BLaER1 treated with 17β-estradiol and CSF1 and Interleukin-3, amounts not matched to agents 10 nM and 100 nM (cell line): Measurements from ENCODE around the gene S100A14.

Experiments used
- H3K27ac ChIP-seq, 11 experiments: shearing (Covaris generic); formaldehyde crosslinking; 2 replicates each; pipeline ENCODE4 v1.8.1; 2022
- H3K27me3 ChIP-seq, 11 experiments: shearing (Covaris generic); formaldehyde crosslinking; 2 replicates each; pipeline ENCODE4 v1.8.1; 2022
- H3K36me3 ChIP-seq, 11 experiments: shearing (Covaris generic); formaldehyde crosslinking; 2 replicates each; pipeline ENCODE4 v1.8.1; 2022
- H3K4me1 ChIP-seq, 10 experiments: shearing (Covaris generic); formaldehyde crosslinking; 2 replicates each; pipeline ENCODE4 v1.8.1; 2022
- H3K4me2 ChIP-seq, 11 experiments: shearing (Covaris generic); formaldehyde crosslinking; 2 replicates each; pipeline ENCODE4 v1.8.1; 2022
- H3K4me3 ChIP-seq, 10 experiments: shearing (Covaris generic); formaldehyde crosslinking; 2 replicates each; pipeline ENCODE4 v1.8.1; 2022
- H3K9ac ChIP-seq, 11 experiments: shearing (Covaris generic); formaldehyde crosslinking; 2 replicates each; pipeline ENCODE4 v1.8.1; 2022
- H3K9me3 ChIP-seq, 11 experiments: shearing (Covaris generic); formaldehyde crosslinking; replicated peaks in 1 of 11; 2 replicates each; pipeline ENCODE4 v1.8.1; 2022
- H4K20me1 ChIP-seq, 11 experiments: shearing (Covaris generic); formaldehyde crosslinking; 2 replicates each; pipeline ENCODE4 v1.8.1; 2022
- Cebpa-rat ChIP-seq, 11 experiments: shearing (Covaris generic); IDR thresholded peaks; 2 replicates each; pipeline ENCODE4 v1.8.1; 2022

The S100A14 gene

DNA sequence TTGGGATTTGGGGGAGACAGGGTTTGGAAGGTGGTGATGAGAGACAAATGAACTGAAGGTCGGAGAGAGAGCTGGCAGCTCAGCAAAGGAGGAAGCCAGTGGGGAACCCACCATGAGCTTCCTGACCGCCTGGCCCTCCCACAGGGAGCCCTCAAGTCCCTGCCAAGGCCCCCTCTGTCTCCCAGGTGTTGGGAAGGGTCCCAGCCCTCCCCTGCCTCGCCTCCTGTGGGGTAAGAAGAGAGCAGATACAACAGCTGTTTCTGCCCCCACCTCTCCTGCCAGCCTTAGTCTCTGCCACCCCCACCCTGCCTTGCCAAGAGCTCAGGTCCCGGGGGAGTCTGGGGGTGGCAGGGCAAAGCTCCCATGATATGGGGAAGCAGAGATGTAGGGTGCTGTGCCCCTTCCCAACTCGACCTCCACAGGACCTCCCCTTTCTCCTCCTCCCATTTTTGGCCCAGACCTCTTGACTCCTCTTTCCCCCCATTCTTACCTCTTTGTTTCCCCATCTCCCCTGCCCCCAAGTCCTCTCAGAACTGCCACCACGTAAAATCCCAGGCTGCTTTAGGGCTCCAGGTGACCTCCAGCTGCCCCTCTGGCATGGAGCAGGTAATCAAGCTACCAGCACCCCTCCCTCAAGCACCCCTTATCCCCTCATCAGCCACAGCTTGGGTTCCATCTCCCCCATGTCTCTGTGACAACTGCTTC is 12.7 kb upstream of the S100A14 start:
- peak overlapping the region; percentile 66 to 92 (median 86); a peak in 21 of 22 replicates for H3K27ac ChIP-seq
- H3K4me3 ChIP-seq, result peak overlapping the region; percentile 10 to 75 (median 62); a peak in 18 of 20 replicates
- H3K4me1 ChIP-seq, result peaks cover 90 to 97% (median 94%) of the 10 kb centered on the region in 10 experiments
- H3K27me3 ChIP-seq, result no peaks in the 10 kb centered on the region
- peaks cover 0 to 42% (median 17%) of the 10 kb centered on the region in 11 experiments; a peak in 17 of 22 replicates for H3K36me3 ChIP-seq
- TF ChIP-seq Cebpa-rat (IDR thresholded peaks at IDR 0.05), result no peak
- peaks cover 0 to 14% (median 3%) of the 10 kb centered on the region in 11 experiments; a peak in 6 of 22 replicates for H3K9me3 ChIP-seq
- H3K9ac ChIP-seq, result peak overlapping the region; percentile 62 to 91 (median 84); a peak in 21 of 22 replicates
- H3K4me2 ChIP-seq, result peak overlapping the region; percentile 84 to 100 (median 97)
- H4K20me1 ChIP-seq, result no peaks in the 10 kb centered on the region

DNA sequence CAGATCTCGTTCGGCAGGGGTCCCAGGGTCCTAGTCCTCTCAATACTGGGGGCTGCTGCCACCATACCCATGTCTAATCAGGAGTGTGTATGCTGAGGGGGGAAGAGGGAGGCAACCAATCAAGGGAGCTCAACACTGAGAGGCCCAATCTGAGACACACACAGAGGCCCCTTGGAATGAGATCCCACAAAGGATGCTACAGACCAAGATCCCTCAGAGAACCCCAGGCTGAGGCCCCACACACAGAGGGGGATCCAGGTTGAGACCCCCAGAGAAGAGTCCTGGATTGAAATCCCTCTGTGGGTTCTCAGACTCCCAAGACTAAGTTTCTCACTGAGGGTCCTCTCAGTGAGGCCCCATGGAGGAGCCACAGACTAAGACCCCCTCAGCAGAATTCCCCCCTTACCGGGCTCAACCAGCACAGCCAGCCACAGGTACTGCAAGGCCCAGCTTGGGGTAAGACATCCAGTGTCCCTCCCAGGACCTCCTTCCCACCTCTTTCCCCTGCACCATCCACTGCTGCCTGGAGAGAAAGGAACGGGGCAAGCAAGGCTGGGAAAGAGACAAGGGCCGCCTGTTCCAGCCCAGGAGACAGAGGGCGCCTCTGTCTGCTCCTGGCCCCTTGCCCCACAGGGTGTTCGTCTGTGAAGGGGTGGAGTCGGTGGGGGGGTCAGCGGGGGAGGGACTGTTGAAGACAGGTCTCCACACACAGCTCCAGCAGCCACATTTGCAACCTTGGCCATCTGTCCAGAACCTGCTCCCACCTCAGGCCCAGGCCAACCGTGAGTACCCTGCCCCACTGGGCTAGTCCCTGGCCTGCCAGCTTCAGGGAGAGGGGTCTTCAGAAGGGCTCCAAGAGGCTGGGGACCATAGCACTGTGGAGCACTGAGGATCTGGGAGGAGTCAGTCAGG is 11.8 kb upstream of the S100A14 start, which contains the start of gene S100A1:
Gene S100A1 (plus strand): TSS at position 720 of the 912 bp plus-strand sequence. CDS start 2,088 bp downstream, outside the sequence.
- peaks cover 0 to 40% (median 17%) of the 10 kb centered on the region in 11 experiments; a peak in 17 of 22 replicates for H3K36me3 ChIP-seq
- H3K9me3 ChIP-seq, result peaks cover 0 to 7% (median 0%) of the 10 kb centered on the region in 11 experiments; a peak in 4 of 22 replicates
- H3K4me2 ChIP-seq, result peak within 1 kb of the TSS; percentile 84 to 100 (median 97)
- peak within 1 kb of the TSS; percentile 81 to 93 (median 88) for H3K27ac ChIP-seq
- H4K20me1 ChIP-seq, result no peaks in the 10 kb centered on the region
- H3K4me3 ChIP-seq, result peak within 1 kb of the TSS; percentile 57 to 75 (median 66)
- TF ChIP-seq Cebpa-rat (IDR thresholded peaks at IDR 0.05), result no peak
- peak within 1 kb of the TSS; percentile 82 to 92 (median 85) for H3K9ac ChIP-seq
- no peaks in the 10 kb centered on the region for H3K27me3 ChIP-seq
- H3K4me1 ChIP-seq, result peaks cover 92 to 99% (median 96%) of the 10 kb centered on the region in 10 experiments

GRCh38 chr1:153626904-153627714 is 11.0 kb upstream of the S100A14 start, which contains the start of gene S100A13:
S100A13 (minus strand) TSS chr1:153627505; CDS start chr1:153626472, 1,033 bp downstream.
- no peaks in the 10 kb centered on the region for H4K20me1 ChIP-seq
- H3K4me3 ChIP-seq, result peak within 1 kb of the TSS; percentile 57 to 75 (median 66)
- H3K4me1 ChIP-seq, result peaks cover 92 to 99% (median 96%) of the 10 kb centered on the region in 10 experiments
- peak within 1 kb of the TSS; percentile 82 to 92 (median 85) for H3K9ac ChIP-seq
- H3K36me3 ChIP-seq, result peaks cover 0 to 41% (median 21%) of the 10 kb centered on the region in 11 experiments; a peak in 16 of 22 replicates
- no peak for TF ChIP-seq Cebpa-rat (IDR thresholded peaks at IDR 0.05)
- peak within 1 kb of the TSS; percentile 84 to 100 (median 97) for H3K4me2 ChIP-seq
- H3K27me3 ChIP-seq, result no peaks in the 10 kb centered on the region
- H3K27ac ChIP-seq, result peak within 1 kb of the TSS; percentile 81 to 93 (median 88)
- peaks cover 0 to 3% (median 0%) of the 10 kb centered on the region in 11 experiments; a peak in 1 of 22 replicates for H3K9me3 ChIP-seq

DNA sequence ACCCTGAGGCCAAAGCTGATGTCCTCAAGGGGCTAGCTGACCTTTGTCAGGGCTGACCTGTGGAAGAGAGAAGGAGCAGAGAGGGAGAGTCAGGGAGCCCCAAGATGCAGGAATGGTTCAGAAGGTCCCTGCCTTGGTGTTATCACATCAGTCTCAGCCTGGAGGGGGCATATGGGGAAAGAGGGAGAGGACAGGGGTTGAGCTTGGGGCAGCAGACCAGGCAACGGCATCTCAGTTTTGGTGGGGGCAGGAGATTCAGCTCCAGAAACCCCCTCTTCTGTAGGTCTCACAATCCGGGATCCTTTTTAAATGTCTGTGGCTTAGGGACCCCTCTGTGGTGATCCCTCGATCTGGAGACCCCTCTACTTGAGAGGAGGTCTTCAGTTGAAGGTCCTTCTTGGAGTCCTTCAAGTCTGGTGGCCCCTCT is 10.4 kb upstream of the S100A14 start:
- no peaks in the 10 kb centered on the region for H4K20me1 ChIP-seq
- peak overlapping the region; percentile 57 to 75 (median 66) for H3K4me3 ChIP-seq
- peak overlapping the region; percentile 84 to 100 (median 97) for H3K4me2 ChIP-seq
- peak overlapping the region; percentile 82 to 92 (median 85) for H3K9ac ChIP-seq
- H3K36me3 ChIP-seq, result peaks cover 0 to 46% (median 27%) of the 10 kb centered on the region in 11 experiments; a peak in 17 of 22 replicates
- no peaks in the 10 kb centered on the region for H3K27me3 ChIP-seq
- peaks cover 0 to 1% (median 0%) of the 10 kb centered on the region in 11 experiments; a peak in 1 of 22 replicates for H3K9me3 ChIP-seq
- H3K4me1 ChIP-seq, result peaks cover 95 to 100% (median 98%) of the 10 kb centered on the region in 10 experiments
- no peak for TF ChIP-seq Cebpa-rat (IDR thresholded peaks at IDR 0.05)
- peak overlapping the region; percentile 81 to 93 (median 88) for H3K27ac ChIP-seq

- H3K27me3 ChIP-seq, result no peaks in the 10 kb centered on the region
- H3K4me2 ChIP-seq, result peak overlapping the region; percentile 84 to 100 (median 97)
- H3K36me3 ChIP-seq, result peaks cover 7 to 54% (median 39%) of the 10 kb centered on the region in 11 experiments; a peak in 21 of 22 replicates
- H4K20me1 ChIP-seq, result no peaks in the 10 kb centered on the region
- H3K4me1 ChIP-seq, result peaks cover 85 to 93% (median 89%) of the 10 kb centered on the region in 10 experiments
- H3K4me3 ChIP-seq, result peak overlapping the region in 7 of 10 experiments; percentile 61 to 75 (median 70); a peak in 12 of 20 replicates
- peak overlapping the region in 7 of 11 experiments; percentile 16 to 91 (median 86); a peak in 8 of 22 replicates for H3K9ac ChIP-seq
- peak overlapping the region in 9 of 11 experiments; percentile 24 to 92 (median 84); a peak in 8 of 22 replicates for H3K27ac ChIP-seq
- TF ChIP-seq Cebpa-rat (IDR thresholded peaks at IDR 0.05), result no peak
- H3K9me3 ChIP-seq, result peaks cover 0 to 9% (median 3%) of the 10 kb centered on the region in 11 experiments; a peak in 11 of 22 replicates
Measured at GRCh38 chr1:153624965-153625611, 9.0 kb upstream of the S100A14 start.

GRCh38 chr1:153623101-153623500 is 7.0 kb upstream of the S100A14 start:
- Histone ChIP-seq H3K4me2 (peak overlapping the region; percentile 84 to 100 (median 97)), H4K20me1 (no peaks in the 10 kb centered on the region), H3K4me3 (peak overlapping the region in 8 of 10 experiments; percentile 1 to 75 (median 69); a peak in 14 of 20 replicates), H3K27me3 (no peaks in the 10 kb centered on the region), H3K36me3 (peaks cover 27 to 74% (median 59%) of the 10 kb centered on the region in 11 experiments), H3K9me3 (peaks cover 0 to 17% (median 11%) of the 10 kb centered on the region in 11 experiments; a peak in 12 of 22 replicates), H3K4me1 (peaks cover 75 to 93% (median 82%) of the 10 kb centered on the region in 10 experiments), H3K9ac (peak overlapping the region; percentile 6 to 88 (median 53); a peak in 18 of 22 replicates), H3K27ac (peak overlapping the region; percentile 36 to 92 (median 64); a peak in 20 of 22 replicates)
- TF ChIP-seq Cebpa-rat (IDR thresholded peaks at IDR 0.05), result peak in 4 of 11 experiments; percentile 19 to 59 (median 32); a peak in 5 of 22 replicates

DNA sequence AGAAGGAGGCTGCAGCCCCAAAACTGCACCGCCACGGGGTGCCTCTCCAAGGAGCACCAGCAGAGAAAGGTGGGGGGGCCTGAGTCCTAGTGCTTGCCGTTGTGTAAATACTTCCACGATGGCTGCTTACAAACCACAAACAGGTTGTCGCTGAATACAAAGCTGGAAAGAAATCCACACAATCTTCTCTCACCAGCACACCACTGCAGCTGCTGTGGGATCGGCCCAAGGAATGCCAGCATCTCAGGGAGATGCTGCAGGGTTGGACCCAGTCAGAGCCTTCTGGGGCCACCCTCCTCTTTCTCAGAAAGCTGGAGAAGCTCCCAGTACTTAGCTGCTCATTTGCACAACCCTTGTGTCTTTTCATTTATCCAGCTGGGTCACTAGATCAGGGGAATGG is 3.0 kb upstream of the S100A14 start:
- Histone ChIP-seq H3K27me3 (no peaks in the 10 kb centered on the region), H4K20me1 (no peaks in the 10 kb centered on the region), H3K4me1 (peaks cover 60 to 98% (median 72%) of the 10 kb centered on the region in 10 experiments), H3K4me3 (no peak overlapping the region), H3K4me2 (peak overlapping the region in 5 of 11 experiments; percentile 12 to 82 (median 70); a peak in 8 of 22 replicates), H3K9ac (peak overlapping the region in 1 of 11 experiments; percentile 2; a peak in 1 of 22 replicates), H3K27ac (peak overlapping the region in 3 of 11 experiments; percentile 51 to 62 (median 61); a peak in 2 of 22 replicates), H3K36me3 (peaks cover 26 to 58% (median 44%) of the 10 kb centered on the region in 11 experiments), H3K9me3 (peaks cover 0 to 17% (median 11%) of the 10 kb centered on the region in 11 experiments; a peak in 12 of 22 replicates)
- TF ChIP-seq Cebpa-rat (IDR thresholded peaks at IDR 0.05), result no peak
